CD4-positive, alpha-beta T cell treated with Interleukin-4 for 4 hours (primary cell): Measurements from ENCODE around the gene SGSH.
"Not testable (repeated sequence)": the region's sequence is repeated elsewhere in the genome, so short reads cannot be mapped to it uniquely, and the experiment has no call there.

ENCODE experiments used
- DNase-seq: peaks from one replicate; pipeline ENCODE4 v3.0.0-alpha.2; 2020

The SGSH gene

DNA sequence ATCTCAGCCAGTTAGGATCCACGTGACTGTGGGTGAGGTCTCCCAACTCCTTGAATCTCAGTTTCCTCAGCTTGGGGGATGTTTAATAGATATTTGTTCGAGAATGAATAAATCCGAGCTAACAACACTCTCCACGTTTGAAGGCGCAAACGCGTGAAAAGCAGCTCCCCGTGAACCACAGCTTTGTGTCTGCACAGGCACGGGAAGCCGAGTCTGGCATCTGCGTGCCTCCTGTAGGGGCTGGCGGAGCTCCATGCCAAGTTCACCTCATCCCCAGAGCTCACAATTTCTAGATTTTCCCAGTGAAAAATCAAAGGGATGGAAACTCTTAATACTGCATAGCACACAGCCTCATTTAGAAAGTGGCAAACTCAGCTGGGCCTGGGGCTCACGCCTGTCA is 14.3 kb downstream of the SGSH start:
- no peak for DNase-seq

- no peak for DNase-seq
These were observed 15.3 kb downstream of the SGSH start for GRCh38 chr17:80204626-80205468.

GRCh38 chr17:80203471-80203963 is 16.6 kb downstream of the SGSH start:
- no peak for DNase-seq

DNA sequence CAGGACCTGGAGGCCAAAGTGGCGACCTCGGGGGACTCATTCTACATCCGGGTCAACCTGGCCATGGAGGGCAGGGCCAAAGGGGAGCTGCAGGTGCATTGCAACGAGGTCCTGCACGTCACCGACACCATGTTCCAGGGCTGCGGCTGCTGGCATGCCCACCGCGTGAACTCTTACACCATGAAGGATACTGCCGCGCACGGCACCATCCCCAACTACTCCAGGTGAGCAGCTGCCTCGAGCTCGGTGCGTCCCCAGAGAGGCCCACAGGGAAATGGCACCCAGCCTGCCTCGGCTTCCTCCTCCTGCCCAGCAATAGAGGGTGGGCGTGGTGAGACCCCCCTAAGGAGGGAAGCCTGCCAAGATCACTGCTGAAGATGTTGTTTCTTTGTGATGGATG is 17.9 kb downstream of the SGSH start:
- no peak for DNase-seq

DNA sequence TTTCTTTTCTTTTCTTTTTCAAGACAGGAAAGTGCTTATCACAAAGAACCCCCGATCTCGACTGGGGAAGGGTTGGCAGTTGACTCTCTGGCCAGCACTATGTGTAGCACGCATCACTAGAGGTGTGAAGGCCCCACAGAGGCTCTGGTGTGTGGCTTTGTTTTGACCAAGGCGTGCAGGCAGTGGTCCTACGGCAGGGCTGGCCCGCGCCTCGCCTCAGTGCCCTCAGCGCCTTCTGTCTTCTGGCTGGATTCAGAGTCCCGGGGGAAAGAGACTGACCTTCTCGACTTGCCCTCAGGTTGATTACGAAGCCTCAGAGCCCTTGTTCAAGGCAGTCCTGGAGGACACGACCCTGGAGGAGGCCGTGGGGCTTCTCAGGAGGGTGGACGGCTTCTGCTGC is 18.7 kb downstream of the SGSH start:
- DNase-seq, result no peak

DNA sequence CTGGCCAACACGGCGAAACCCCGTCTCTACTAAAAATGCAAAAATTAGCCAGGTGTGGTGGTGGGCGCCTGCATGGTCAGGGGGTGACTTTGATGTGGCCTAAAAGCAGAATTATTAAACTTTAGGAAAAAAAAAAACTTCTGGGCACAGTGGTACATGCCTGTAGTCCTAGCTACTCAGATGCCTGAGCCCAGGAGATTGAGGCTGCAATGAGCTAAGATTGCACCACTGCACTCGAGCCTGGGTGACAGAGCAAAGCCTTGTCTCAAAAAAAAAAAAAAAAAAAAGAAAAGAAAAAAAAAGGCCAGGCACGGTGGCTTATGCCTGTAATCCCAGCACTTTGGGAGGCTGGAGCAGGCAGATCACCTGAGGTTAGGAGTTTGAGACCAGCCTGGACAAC is 20.8 kb downstream of the SGSH start:
- DNase-seq, result not testable (repeated sequence)

- no peak for DNase-seq
These were observed 21.9 kb downstream of the SGSH start for GRCh38 chr17:80198144-80198661.

- no peak for DNase-seq
These were observed 23.5 kb downstream of the SGSH start for GRCh38 chr17:80196652-80197051.

- peak; percentile 49 for DNase-seq
These were observed 24.2 kb downstream of the SGSH start for GRCh38 chr17:80195671-80196529.

DNA sequence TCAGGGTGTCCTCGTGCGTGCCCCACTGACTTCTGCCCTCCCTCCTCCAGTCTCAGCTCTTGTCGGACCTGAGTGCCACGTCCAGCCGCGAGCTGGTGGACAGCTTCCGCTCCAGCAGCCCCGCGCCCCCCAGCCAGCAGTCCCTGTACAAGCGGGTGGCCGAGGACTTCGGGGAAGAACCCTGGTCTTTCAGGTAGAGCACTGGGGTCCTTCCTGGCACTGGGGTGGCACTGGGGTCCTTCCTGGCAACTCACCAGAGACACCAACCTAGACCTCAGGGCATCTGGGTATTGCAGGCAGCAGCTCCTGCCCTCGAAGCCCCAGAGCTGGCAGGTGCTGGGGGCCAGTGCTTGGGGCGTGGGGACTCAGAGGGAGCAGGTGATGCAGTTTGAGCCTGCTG is 25.0 kb downstream of the SGSH start:
- DNase-seq, result no peak

GRCh38 chr17:80191865-80192661 is 28.1 kb downstream of the SGSH start:
- DNase-seq, result no peak

- no peak for DNase-seq
These were observed 28.9 kb downstream of the SGSH start for GRCh38 chr17:80191192-80191591.

DNA sequence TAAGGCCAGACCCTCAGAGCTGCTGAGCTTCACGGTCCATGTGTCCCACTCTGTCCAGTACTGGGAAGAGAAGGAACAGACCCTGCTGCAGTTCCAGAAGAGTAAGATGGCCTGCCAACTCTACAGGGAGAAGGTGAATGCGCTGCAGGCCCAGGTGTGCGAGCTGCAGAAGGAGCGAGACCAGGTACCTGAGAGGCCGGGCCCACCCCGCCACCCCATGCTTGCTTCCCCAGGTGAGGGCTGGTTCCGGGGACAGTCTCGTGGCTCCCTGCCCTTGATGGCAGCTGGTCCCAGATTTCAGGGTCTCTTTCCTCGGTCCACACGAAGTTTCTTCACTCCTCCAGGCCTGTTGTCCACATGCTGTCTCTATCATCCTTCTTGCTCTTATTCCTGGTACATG is 29.4 kb downstream of the SGSH start:
- DNase-seq, result no peak

DNA sequence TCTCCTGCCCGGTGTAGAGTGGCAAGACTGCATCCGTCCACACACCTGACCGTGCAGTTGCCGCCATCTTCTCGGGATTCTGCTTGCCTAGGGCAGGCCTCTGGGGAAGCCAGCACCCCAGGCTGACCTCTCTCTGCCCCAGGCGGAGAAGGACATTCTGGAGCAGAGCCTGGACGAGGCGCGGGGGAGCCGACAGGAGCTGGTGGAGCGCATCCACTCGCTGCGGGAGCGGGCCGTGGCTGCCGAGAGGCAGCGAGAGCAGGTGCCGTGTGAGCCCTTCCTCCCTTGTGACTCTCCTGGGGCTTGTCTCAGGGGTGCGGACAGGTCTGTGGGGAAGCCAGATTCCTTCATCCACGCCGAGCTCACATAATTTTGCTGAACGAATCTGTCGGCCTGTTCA is 30.5 kb downstream of the SGSH start:
- DNase-seq, result no peak

- DNase-seq, result no peak
These were observed 32.6 kb downstream of the SGSH start for GRCh38 chr17:80187515-80187941.

GRCh38 chr17:80187090-80187489 is 33.0 kb downstream of the SGSH start:
- DNase-seq, result no peak

DNA sequence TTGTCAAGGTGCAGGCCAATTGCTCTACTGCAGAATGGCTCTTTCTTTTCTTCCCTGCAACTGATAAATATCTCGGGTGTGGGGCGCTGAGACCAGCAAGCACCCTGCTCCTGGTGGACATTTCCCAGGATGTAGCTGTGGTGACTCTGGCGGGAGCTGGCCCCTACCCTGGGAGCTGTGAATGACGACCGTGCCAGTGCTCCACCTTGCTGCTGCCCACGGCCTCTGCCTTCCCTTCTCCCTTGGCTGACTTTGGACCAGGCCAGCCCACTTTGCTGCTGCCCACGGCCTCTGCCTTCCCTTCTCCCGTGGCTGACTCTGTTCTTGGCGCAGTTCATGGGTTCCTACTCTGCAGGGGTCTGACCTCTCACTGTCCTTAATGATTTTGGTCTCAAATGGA is 34.2 kb downstream of the SGSH start:
- DNase-seq, result no peak

DNA sequence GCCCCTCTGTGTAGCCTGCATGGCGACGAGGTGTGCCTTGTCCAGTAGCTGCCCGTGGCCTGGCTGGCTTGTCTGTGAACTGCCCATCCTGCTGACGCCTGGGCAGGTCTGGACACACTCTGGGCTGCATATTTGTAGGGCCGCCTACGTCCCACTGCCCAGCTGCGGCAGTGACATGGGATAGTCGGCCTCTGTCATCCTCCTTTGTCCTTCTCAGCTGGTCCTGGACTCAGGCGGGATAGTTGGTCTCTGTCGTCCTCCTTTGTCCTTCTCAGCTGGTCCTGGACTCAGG is 35.8 kb downstream of the SGSH start:
- DNase-seq, result no peak

- no peak for DNase-seq
These were observed 36.3 kb downstream of the SGSH start for GRCh38 chr17:80183581-80184422.

DNA sequence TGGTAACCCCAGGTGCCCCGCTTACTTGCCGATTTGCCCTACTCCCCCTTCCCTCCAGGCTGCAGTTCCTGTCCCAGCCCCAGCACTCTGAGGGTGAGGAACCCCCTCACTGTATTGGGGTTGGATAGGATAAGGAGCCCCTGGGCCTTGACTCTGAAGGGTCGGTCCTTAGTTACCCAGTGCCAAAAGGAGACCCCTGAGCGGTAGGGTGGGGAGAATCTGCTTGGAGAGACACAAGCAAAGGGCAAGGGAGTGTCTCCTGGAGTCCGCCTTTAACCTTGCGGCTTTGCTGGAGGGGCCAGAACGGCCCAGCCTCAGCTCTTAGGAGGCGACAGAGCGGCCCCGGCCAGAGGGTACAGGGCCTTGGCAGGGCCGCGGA is 37.3 kb downstream of the SGSH start:
- DNase-seq, result no peak

- DNase-seq, result no peak
These were observed 37.9 kb downstream of the SGSH start for GRCh38 chr17:80182118-80182844.
